Measurements from ENCODE around the gene ATXN1. TPM values are rescaled to one million over a fixed set of nuclear protein-coding genes. Genes with fewer than 3 reads are reported as not detected.

ATXN1 gene
- total and polyA plus RNA-seq, 2 experiments from 2014 or later, result 14.2 to 20.1 TPM

DNA sequence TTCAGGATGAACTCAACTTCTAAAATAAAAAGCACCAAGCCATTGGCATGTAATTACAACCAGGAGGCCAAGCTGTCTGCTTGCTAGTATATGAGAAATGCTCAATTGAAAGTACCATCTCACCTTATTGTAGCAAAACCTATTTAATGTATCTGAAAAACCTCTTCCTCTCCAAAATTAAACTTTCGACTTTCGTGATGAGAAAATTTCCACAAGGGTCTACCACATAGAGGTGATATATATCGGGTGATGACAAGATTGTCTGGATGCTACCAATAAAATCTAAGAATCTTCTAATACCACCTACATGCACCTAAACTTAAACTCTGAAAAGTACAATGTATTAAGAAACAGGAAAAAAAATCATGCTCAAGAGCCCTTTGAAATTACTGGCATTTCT, 74.2 kb downstream of the ATXN1 start:
- Histone ChIP-seq H2AFZ (no peak overlapping the region), H3K4me1 (ENCODE audit: insufficient read depth) (peaks cover 68% of the 10 kb centered on the region), H3F3A (ENCODE audit: insufficient read depth) (peaks cover 62% of the 10 kb centered on the region), H3K4me2 (ENCODE audit: unreplicated experiment) (no peak overlapping the region), H3K27me3 (replicated peaks; ENCODE audit: insufficient read depth) (no peaks in the 10 kb centered on the region), H3K27ac (no peak overlapping the region), H3K9ac (no peak overlapping the region), H3K9me2 (ENCODE audit: insufficient read depth) (no peaks in the 10 kb centered on the region), H4K20me1 (ENCODE audit: insufficient read depth) (no peaks in the 10 kb centered on the region), H3K4me3 (no peak overlapping the region), H3K36me3 (ENCODE audit: low read depth) (no peaks in the 10 kb centered on the region), H3K9me3 (ENCODE audit: low read depth) (no peaks in the 10 kb centered on the region), H3K79me2 (ENCODE audit: insufficient read depth) (peaks cover 67% of the 10 kb centered on the region)
- WGBS, 2 experiments (ENCODE audit: low coverage in 1 of 2, low lambda C conversion rate in 2 of 2, missing lambda C conversion rate in 2 of 2), result 96 to 98% methylated on average over 3 of the region's 3 CpGs
- in situ Hi-C loops (cut with MboI), result no loop called here
- TF ChIP-seq EZH2 (IDR thresholded peaks at IDR 0.05; ENCODE audit: insufficient read depth, poor library complexity, severe bottlenecking), result no peak
- TF ChIP-seq EZH2phosphoT487 (IDR thresholded peaks at IDR 0.05; ENCODE audit: insufficient read depth, low read depth), result no peak
- DNase-seq, result no peak

- Histone ChIP-seq H3K79me2 (ENCODE audit: insufficient read depth) (peaks cover 61% of the 10 kb centered on the region), H3K4me1 (ENCODE audit: insufficient read depth) (peaks cover 71% of the 10 kb centered on the region), H3K9me2 (ENCODE audit: insufficient read depth) (no peaks in the 10 kb centered on the region), H3K36me3 (ENCODE audit: low read depth) (no peaks in the 10 kb centered on the region), H4K20me1 (ENCODE audit: insufficient read depth) (no peaks in the 10 kb centered on the region), H3K4me2 (ENCODE audit: unreplicated experiment) (peak overlapping the region; percentile 49), H3K9ac (no peak overlapping the region), H3F3A (ENCODE audit: insufficient read depth) (peaks cover 63% of the 10 kb centered on the region), H2AFZ (no peak overlapping the region), H3K27ac (peak overlapping the region; percentile 39), H3K9me3 (ENCODE audit: low read depth) (no peaks in the 10 kb centered on the region), H3K4me3 (no peak overlapping the region), H3K27me3 (replicated peaks; ENCODE audit: insufficient read depth) (no peaks in the 10 kb centered on the region)
- DNase-seq, result peak; percentile 93
- TF ChIP-seq EZH2phosphoT487 (IDR thresholded peaks at IDR 0.05; ENCODE audit: insufficient read depth, low read depth), result no peak
- no peak for TF ChIP-seq EZH2 (IDR thresholded peaks at IDR 0.05; ENCODE audit: insufficient read depth, poor library complexity, severe bottlenecking)
- 54 to 63% methylated on average over 7 of the region's 7 CpGs for WGBS, 2 experiments (ENCODE audit: low coverage in 1 of 2, low lambda C conversion rate in 2 of 2, missing lambda C conversion rate in 2 of 2)
- in situ Hi-C loops (cut with MboI), result no loop called here
These were observed 76.2 kb downstream of the ATXN1 start for GRCh38 chr6:16684896-16685554.

GRCh38 chr6:16684195-16684689, 77.0 kb downstream of the ATXN1 start:
- Histone ChIP-seq H3K36me3 (ENCODE audit: low read depth) (no peaks in the 10 kb centered on the region), H3K9me2 (ENCODE audit: insufficient read depth) (no peaks in the 10 kb centered on the region), H3K27me3 (replicated peaks; ENCODE audit: insufficient read depth) (no peaks in the 10 kb centered on the region), H2AFZ (no peak overlapping the region), H3K4me1 (ENCODE audit: insufficient read depth) (peaks cover 65% of the 10 kb centered on the region), H3K79me2 (ENCODE audit: insufficient read depth) (peaks cover 62% of the 10 kb centered on the region), H3K27ac (peak overlapping the region; percentile 39), H3K4me3 (no peak overlapping the region), H3K4me2 (ENCODE audit: unreplicated experiment) (peak overlapping the region; percentile 49), H3F3A (ENCODE audit: insufficient read depth) (peaks cover 63% of the 10 kb centered on the region), H4K20me1 (ENCODE audit: insufficient read depth) (no peaks in the 10 kb centered on the region), H3K9me3 (ENCODE audit: low read depth) (no peaks in the 10 kb centered on the region), H3K9ac (no peak overlapping the region)
- no peak for TF ChIP-seq EZH2 (IDR thresholded peaks at IDR 0.05; ENCODE audit: insufficient read depth, poor library complexity, severe bottlenecking)
- TF ChIP-seq EZH2phosphoT487 (IDR thresholded peaks at IDR 0.05; ENCODE audit: insufficient read depth, low read depth), result no peak
- in situ Hi-C loops (cut with MboI), result no loop called here
- 94 to 95% methylated on average over 5 of the region's 5 CpGs for WGBS, 2 experiments (ENCODE audit: low coverage in 1 of 2, low lambda C conversion rate in 2 of 2, missing lambda C conversion rate in 2 of 2)
- DNase-seq, result no peak

DNA sequence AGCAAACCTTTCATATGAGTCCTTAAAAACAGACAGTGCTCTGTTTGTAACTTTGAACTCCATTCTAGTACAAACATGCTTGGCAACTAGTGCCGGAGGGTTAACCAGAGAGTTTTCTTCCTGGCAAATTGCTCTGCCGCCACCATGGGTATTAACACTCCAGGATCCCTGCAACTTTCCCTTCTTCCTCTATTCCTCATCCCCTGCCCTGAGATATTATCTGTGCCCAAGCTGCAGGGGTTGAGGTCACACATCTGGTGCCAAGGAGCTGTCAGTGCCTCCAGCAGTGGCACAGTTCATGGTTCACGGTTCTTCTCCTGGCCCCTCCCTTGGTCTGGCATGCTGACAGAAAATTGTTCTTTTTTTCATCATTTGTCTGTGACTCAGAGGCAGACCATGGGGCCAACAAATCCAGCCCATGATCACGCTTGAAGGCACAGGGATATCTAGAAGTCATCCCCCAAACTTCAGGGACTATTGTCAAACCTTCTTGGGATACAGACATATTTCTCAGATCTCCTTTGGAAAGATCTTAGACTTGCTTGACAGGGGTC, 77.5 kb downstream of the ATXN1 start:
- Histone ChIP-seq H3K9ac (no peak overlapping the region), H3K27me3 (replicated peaks; ENCODE audit: insufficient read depth) (no peaks in the 10 kb centered on the region), H2AFZ (no peak overlapping the region), H3K27ac (peak overlapping the region; percentile 39), H3K4me3 (no peak overlapping the region), H3F3A (ENCODE audit: insufficient read depth) (peaks cover 60% of the 10 kb centered on the region), H3K9me2 (ENCODE audit: insufficient read depth) (no peaks in the 10 kb centered on the region), H3K79me2 (ENCODE audit: insufficient read depth) (peaks cover 65% of the 10 kb centered on the region), H3K4me2 (ENCODE audit: unreplicated experiment) (peak overlapping the region; percentile 49), H4K20me1 (ENCODE audit: insufficient read depth) (no peaks in the 10 kb centered on the region), H3K36me3 (ENCODE audit: low read depth) (no peaks in the 10 kb centered on the region), H3K4me1 (ENCODE audit: insufficient read depth) (peaks cover 61% of the 10 kb centered on the region), H3K9me3 (ENCODE audit: low read depth) (no peaks in the 10 kb centered on the region)
- 25 to 29% methylated on average over 4 of the region's 4 CpGs for WGBS, 2 experiments (ENCODE audit: low coverage in 1 of 2, low lambda C conversion rate in 2 of 2, missing lambda C conversion rate in 2 of 2)
- in situ Hi-C loops (cut with MboI), result no loop called here
- no peak for TF ChIP-seq EZH2phosphoT487 (IDR thresholded peaks at IDR 0.05; ENCODE audit: insufficient read depth, low read depth)
- TF ChIP-seq EZH2 (IDR thresholded peaks at IDR 0.05; ENCODE audit: insufficient read depth, poor library complexity, severe bottlenecking), result no peak
- peak; percentile 82 for DNase-seq

All from GM23248 (cell line).